PC-3 (cell line): Measurements from ENCODE around the gene TMEM45B. TPM values are rescaled to one million over a fixed set of nuclear protein-coding genes. Genes with fewer than 3 reads are reported as not detected.
A peak's percentile ranks its signal among the peaks of the same experiment; 100 is the strongest.

ENCODE experiments used
- ATAC-seq: fragments of 200-7000 bp; cut with Tn5 transposase; 2 replicates; pipeline ENCODE4 v1.9.1; 2020; ENCODE audit warnings: mild to moderate bottlenecking, moderate library complexity
- BruUV-seq: library from RNA; stranded (reverse); fragments of 400-500 nt; replicated peaks from 2 replicates; lab custom pipeline; 2021; lab: Mats Ljungman, UMichigan
- CTCF ChIA-PET: fragments of 300-600 bp; sonication (Branson Sonifier 250); formaldehyde crosslinking; loops from one replicate; lab custom pipeline; 2022; ENCODE audit warnings: antibody characterized with exemption; lab: Charles Lee
- POLR2A ChIA-PET: fragments of 300-600 bp; sonication (Branson Sonifier 250); formaldehyde crosslinking; loops from one replicate; lab custom pipeline; 2022; ENCODE audit warnings: antibody characterized with exemption; ENCODE audit not compliant: unreplicated experiment; lab: Charles Lee
- DNase-seq: peaks from one replicate; pipeline ENCODE4 v3.0.0-alpha.2; 2015
- H2AFZ ChIP-seq: fragments of 300-600 bp; sonication (generic); 2 replicates; pipeline ENCODE4 v1.6.0; 2016; ENCODE audit warnings: antibody characterized with exemption, low read length
- H3F3A ChIP-seq: fragments of 300-600 bp; sonication (generic); one replicate; pipeline ENCODE4 v1.6.0; 2017; ENCODE audit warnings: antibody characterized with exemption, low read length, control low read depth, mild to moderate bottlenecking; ENCODE audit not compliant: unreplicated experiment
- H3K27ac ChIP-seq: fragments of 300-600 bp; sonication (generic); 2 replicates; pipeline ENCODE4 v1.5.1; 2016; ENCODE audit warnings: mild to moderate bottlenecking, low read length
- H3K27me3 ChIP-seq: fragments of 300-600 bp; sonication (generic); 2 replicates; pipeline ENCODE4 v1.6.1; 2016; ENCODE audit warnings: low read length, mixed read lengths
- H3K36me3 ChIP-seq: fragments of 300-600 bp; sonication (generic); 2 replicates; pipeline ENCODE4 v1.6.1; 2016; ENCODE audit warnings: low read depth, mixed run types, low read length, mixed read lengths
- H3K4me1 ChIP-seq: fragments of 300-600 bp; sonication (generic); 2 replicates; pipeline ENCODE4 v1.5.1; 2016; ENCODE audit warnings: low read length; ENCODE audit not compliant: insufficient read depth
- H3K4me2 ChIP-seq: fragments of 300-600 bp; sonication (generic); 2 replicates; pipeline ENCODE4 v1.6.0; 2016; ENCODE audit warnings: low read length
- H3K4me3 ChIP-seq: fragments of 300-600 bp; sonication (generic); 2 replicates; pipeline ENCODE4 v1.5.1; 2016; ENCODE audit warnings: mild to moderate bottlenecking, low read length, mixed read lengths
- H3K79me2 ChIP-seq: fragments of 300-600 bp; sonication (generic); 2 replicates; pipeline ENCODE4 v1.6.1; 2017; ENCODE audit warnings: low read length, mixed read lengths
- H3K9ac ChIP-seq: fragments of 300-600 bp; sonication (generic); 2 replicates; pipeline ENCODE4 v1.6.0; 2016; ENCODE audit warnings: mild to moderate bottlenecking, low read length
- H3K9me2 ChIP-seq: fragments of 300-600 bp; sonication (generic); replicated peaks from 2 replicates; pipeline ENCODE4 v1.6.1; 2016; ENCODE audit warnings: mixed run types, low read length, mixed read lengths
- H3K9me3 ChIP-seq: fragments of 300-600 bp; sonication (generic); 2 replicates; pipeline ENCODE4 v1.6.1; 2016; ENCODE audit warnings: low read length, mixed read lengths
- H4K20me1 ChIP-seq: fragments of 300-600 bp; sonication (generic); 2 replicates; pipeline ENCODE4 v1.6.1; 2016; ENCODE audit warnings: low read length, mixed read lengths
- CTCF ChIP-seq: fragments of 300-600 bp; sonication (generic); conservative IDR thresholded peaks from 2 replicates; pipeline ENCODE4 v1.5.1; 2017; ENCODE audit warnings: antibody characterized with exemption, low read depth, mild to moderate bottlenecking, low read length
- EZH2 ChIP-seq: fragments of 300-600 bp; sonication (generic); IDR thresholded peaks from one replicate; pipeline ENCODE4 v1.6.1; 2017; ENCODE audit warnings: antibody characterized with exemption, mild to moderate bottlenecking, low read length; ENCODE audit not compliant: unreplicated experiment
- EZH2phosphoT487 ChIP-seq: fragments of 300-600 bp; sonication (generic); IDR thresholded peaks from 2 replicates; pipeline ENCODE4 v1.6.1; 2018; ENCODE audit warnings: mild to moderate bottlenecking, antibody characterized with exemption, low read length, borderline replicate concordance
- intact Hi-C: fragments of 100-400 bp; cut with micrococcal nuclease; formaldehyde crosslinking; loops from 2 replicates; pipeline ENCODE4 v1.9.0; 2023
- total RNA-seq: library from RNA; depleted of rRNA; stranded (reverse); fragments of >200 nt; gene quantifications from 2 replicates; pipeline ENCODE4 v1.2.3, GENCODE V29; 2014

The TMEM45B gene
- total RNA-seq, 1 experiment from 2014 or later: 30.4 TPM

GRCh38 chr11:129852125-129852740 lies 36.6 kb downstream of the TMEM45B start:
- CTCF ChIA-PET: no interaction called here
- H4K20me1 ChIP-seq: no peaks in the 10 kb centered on the region
- H3K4me3 ChIP-seq: no peak overlapping the region
- no peaks in the 10 kb centered on the region for H3K9me3 ChIP-seq
- no peaks in the 10 kb centered on the region for H3K79me2 ChIP-seq
- peak overlapping the region; percentile 95 for H3K27ac ChIP-seq
- BruUV-seq: no TSS peak
- H3K9me2 ChIP-seq: no peaks in the 10 kb centered on the region
- H3K4me1 ChIP-seq: peaks cover 49% of the 10 kb centered on the region
- POLR2A ChIA-PET: no interaction called here
- no peaks in the 10 kb centered on the region; the same call in none of the 2 replicates for H3K36me3 ChIP-seq
- H3K27me3 ChIP-seq: no peaks in the 10 kb centered on the region
- DNase-seq (peak; percentile 35), ATAC-seq (no peak)
- intact Hi-C loops: loop anchor here (5.0 kb wide), 2 partner anchors 35 to 485 kb away; partner anchors contain the start of gene TMEM45B
- peaks cover 9% of the 10 kb centered on the region for H3F3A ChIP-seq
- no peak overlapping the region for H2AFZ ChIP-seq
- no peak overlapping the region; the same call in 1 of the 2 replicates for H3K4me2 ChIP-seq
- TF ChIP-seq EZH2 (no peak), EZH2phosphoT487 (no peak), CTCF (no peak)
- peak overlapping the region; percentile 79; the same call in 1 of the 2 replicates for H3K9ac ChIP-seq

- H3K4me1 ChIP-seq: peaks cover 49% of the 10 kb centered on the region
- DNase-seq (peak; percentile 99), ATAC-seq (peak; percentile 78)
- H3K79me2 ChIP-seq: peaks cover 1% of the 10 kb centered on the region; the same call in 1 of the 2 replicates
- intact Hi-C loops: loop anchor here (1.0 to 5.0 kb wide), 3 partner anchors 7 to 486 kb away; partner anchors contain the start of gene TMEM45B
- POLR2A ChIA-PET: interaction anchor here (0.6 to 1.1 kb wide), 3 partner anchors 24 to 659 kb away, joined by 3 to 8 read pairs (median 4); no protein-coding TSS in a partner anchor
- no peaks in the 10 kb centered on the region for H3K27me3 ChIP-seq
- TF ChIP-seq EZH2phosphoT487: no peak
- TF ChIP-seq CTCF: no peak
- TF ChIP-seq EZH2: no peak
- TSS peak; percentile 72 for BruUV-seq
- H3K9me2 ChIP-seq: no peaks in the 10 kb centered on the region
- H3K9me3 ChIP-seq: no peaks in the 10 kb centered on the region
- H3K9ac ChIP-seq: peak overlapping the region; percentile 79
- peak overlapping the region; percentile 95 for H3K27ac ChIP-seq
- H3K4me2 ChIP-seq: peak overlapping the region; percentile 66
- H3F3A ChIP-seq: peaks cover 9% of the 10 kb centered on the region
- peaks cover 9% of the 10 kb centered on the region for H3K36me3 ChIP-seq
- CTCF ChIA-PET: interaction anchor here (0.6 kb wide), 1 partner anchor 626 kb away, joined by 4 read pairs; no protein-coding TSS in a partner anchor
- H4K20me1 ChIP-seq: no peaks in the 10 kb centered on the region
- H3K4me3 ChIP-seq: peak overlapping the region; percentile 3; the same call in 1 of the 2 replicates
- peak overlapping the region; percentile 4; the same call in 1 of the 2 replicates for H2AFZ ChIP-seq
Measured at GRCh38 chr11:129853518-129854231, 38.0 kb downstream of the TMEM45B start.
